ENCODE measurements around the gene METTL3. TPM values are rescaled to one million over a fixed set of nuclear protein-coding genes. Genes with fewer than 3 reads are reported as not detected.

METTL3 gene
- total RNA-seq, 1 experiment from 2014 or later = 105 TPM

DNA sequence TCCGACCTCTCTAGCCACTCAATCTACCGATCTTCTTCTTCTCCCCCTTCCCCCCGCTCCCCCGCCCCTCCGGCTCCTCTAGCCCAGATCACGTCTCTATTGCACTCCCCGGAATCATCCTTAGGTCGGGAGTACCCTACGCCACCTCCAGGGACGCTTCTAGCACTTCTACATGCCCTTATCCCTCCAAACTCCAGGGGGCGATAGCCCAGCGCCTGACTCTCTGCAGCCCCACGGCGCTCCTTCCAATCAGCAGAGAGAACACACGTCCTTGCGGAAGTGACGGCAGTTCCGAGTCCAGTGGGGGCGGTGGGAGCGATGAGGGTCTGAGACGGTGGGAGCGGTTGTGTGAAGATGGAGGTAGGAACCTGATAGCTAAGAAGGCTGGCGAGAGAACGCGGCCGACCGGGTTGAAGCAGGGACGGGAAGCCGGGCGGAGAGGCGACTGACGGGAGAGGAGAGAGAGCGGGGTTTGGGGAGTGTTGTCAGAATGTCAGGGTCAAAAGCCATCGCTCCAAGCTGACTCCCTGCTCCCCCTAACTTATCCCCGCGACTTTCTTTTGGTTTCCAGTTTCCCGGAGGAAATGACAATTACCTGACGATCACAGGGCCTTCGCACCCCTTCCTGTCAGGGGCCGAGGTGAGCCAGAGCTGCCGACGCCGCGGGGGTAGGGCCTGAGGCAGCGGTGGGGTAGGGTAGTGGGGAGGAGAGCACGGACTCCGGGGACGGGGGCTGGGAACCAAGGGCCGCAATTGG, 34.0 kb downstream of the METTL3 start, which contains the start of the genes RAB2B and TOX4:
RAB2B (minus strand) TSS at position 35 of the 757 bp plus-strand sequence. CDS start 87 bp downstream, outside the sequence.
TOX4 (plus strand) TSS at position 271 of the 757 bp plus-strand sequence; CDS start at position 355, 84 bp downstream.
- Histone ChIP-seq H4K20me1 (ENCODE audit: insufficient read depth, low read depth, low read length) (peaks cover 16% of the 10 kb centered on the region; the same call in 1 of the 2 replicates), H3K27me3 (ENCODE audit: low read length) (no peaks in the 10 kb centered on the region), H2AFZ (ENCODE audit: low read length) (peak within 1 kb of the TSS; percentile 45), H3K9me2 (replicated peaks; ENCODE audit: insufficient read depth, low read length) (no peaks in the 10 kb centered on the region), H3K9me3 (ENCODE audit: low read length) (no peaks in the 10 kb centered on the region), H3K27ac (ENCODE audit: low read length) (peak within 1 kb of the TSS; percentile 13; the same call in 1 of the 2 replicates), H3K4me2 (ENCODE audit: low read depth, low read length, poor library complexity, severe bottlenecking) (peak within 1 kb of the TSS; percentile 94), H3K9ac (ENCODE audit: low read length) (peak within 1 kb of the TSS; percentile 86), H3K4me1 (ENCODE audit: low read length) (peaks cover 23% of the 10 kb centered on the region), H3K36me3 (ENCODE audit: insufficient read depth, low read length) (peaks cover 11% of the 10 kb centered on the region; the same call in 1 of the 2 replicates), H3K4me3 (ENCODE audit: low read length) (peak within 1 kb of the TSS; percentile 98), H3K79me2 (ENCODE audit: low read length) (peaks cover 78% of the 10 kb centered on the region)
- peak; percentile 100 for DNase-seq

DNA sequence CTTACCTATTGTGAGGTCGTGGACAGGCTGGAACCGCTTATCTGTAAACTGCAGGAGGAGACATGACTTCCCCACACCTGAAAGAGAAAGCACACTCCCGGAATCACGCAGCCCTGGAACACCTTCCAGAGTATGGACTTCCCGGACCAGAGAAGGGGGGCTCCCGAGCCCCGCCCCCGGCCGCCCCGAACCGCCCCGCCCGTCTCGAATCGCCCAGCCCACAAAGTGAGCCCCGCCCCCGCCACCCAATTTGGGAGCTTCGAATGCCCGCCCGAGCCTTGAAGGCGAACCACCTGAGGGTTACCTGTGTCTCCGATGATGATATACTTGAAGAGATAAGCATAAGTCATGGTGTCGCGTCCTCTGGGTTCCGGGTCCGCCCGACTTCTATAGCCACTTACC, 34.6 kb downstream of the METTL3 start:
- peak overlapping the region; percentile 45 for H2AFZ ChIP-seq (ENCODE audit: low read length)
- DNase-seq = no peak
- peak overlapping the region; percentile 13; the same call in 1 of the 2 replicates for H3K27ac ChIP-seq (ENCODE audit: low read length)
- H3K27me3 ChIP-seq (ENCODE audit: low read length) = no peaks in the 10 kb centered on the region
- H3K9me2 ChIP-seq (replicated peaks; ENCODE audit: insufficient read depth, low read length) = no peaks in the 10 kb centered on the region
- peak overlapping the region; percentile 98 for H3K4me3 ChIP-seq (ENCODE audit: low read length)
- peaks cover 16% of the 10 kb centered on the region; the same call in 1 of the 2 replicates for H4K20me1 ChIP-seq (ENCODE audit: insufficient read depth, low read depth, low read length)
- H3K36me3 ChIP-seq (ENCODE audit: insufficient read depth, low read length) = peaks cover 9% of the 10 kb centered on the region; the same call in 1 of the 2 replicates
- H3K79me2 ChIP-seq (ENCODE audit: low read length) = peaks cover 75% of the 10 kb centered on the region
- H3K4me1 ChIP-seq (ENCODE audit: low read length) = peaks cover 23% of the 10 kb centered on the region
- peak overlapping the region; percentile 77 for H3K9ac ChIP-seq (ENCODE audit: low read length)
- no peaks in the 10 kb centered on the region for H3K9me3 ChIP-seq (ENCODE audit: low read length)
- H3K4me2 ChIP-seq (ENCODE audit: low read depth, low read length, poor library complexity, severe bottlenecking) = peak overlapping the region; percentile 93

DNA sequence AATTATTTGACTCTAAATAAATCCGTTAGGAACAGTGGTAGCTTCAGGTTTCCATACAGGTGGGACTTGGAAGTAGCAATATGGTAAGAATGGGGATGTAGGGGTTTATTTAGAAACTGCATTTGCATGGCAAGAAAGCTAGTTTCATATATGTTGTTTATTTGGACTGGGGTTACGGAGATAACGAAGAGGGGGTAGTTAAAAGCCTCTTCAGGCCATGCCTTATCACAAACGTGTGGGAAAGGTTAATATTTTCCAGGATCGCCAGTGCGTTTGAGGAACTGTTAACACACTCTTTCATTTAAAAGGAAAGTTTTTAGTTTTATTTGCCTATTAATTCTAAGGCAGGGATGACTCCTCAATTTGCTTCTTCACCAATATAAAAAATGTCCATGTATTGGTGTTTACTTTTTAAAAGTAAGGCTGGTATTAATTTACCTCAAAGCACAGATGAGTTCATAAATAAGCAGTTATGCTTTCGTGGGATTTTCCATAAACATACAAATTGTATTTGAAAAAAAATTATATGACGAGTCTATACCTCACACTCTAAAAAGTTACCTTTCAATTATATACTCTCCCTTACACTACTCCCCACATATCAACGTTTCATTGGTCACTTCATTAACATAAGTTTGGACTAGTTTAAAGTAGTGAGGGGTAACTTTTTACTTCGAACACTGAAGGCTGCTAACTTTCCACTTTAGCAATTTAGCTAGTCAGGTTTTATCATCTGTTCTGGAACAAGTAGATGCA, 35.2 kb downstream of the METTL3 start:
- Histone ChIP-seq H3K4me1 (ENCODE audit: low read length) (peaks cover 23% of the 10 kb centered on the region), H4K20me1 (ENCODE audit: insufficient read depth, low read depth, low read length) (peaks cover 16% of the 10 kb centered on the region; the same call in 1 of the 2 replicates), H3K4me2 (ENCODE audit: low read depth, low read length, poor library complexity, severe bottlenecking) (peak overlapping the region; percentile 93), H3K9ac (ENCODE audit: low read length) (peak overlapping the region; percentile 77), H3K4me3 (ENCODE audit: low read length) (peak overlapping the region; percentile 98), H3K27me3 (ENCODE audit: low read length) (no peaks in the 10 kb centered on the region), H3K79me2 (ENCODE audit: low read length) (peaks cover 69% of the 10 kb centered on the region), H3K27ac (ENCODE audit: low read length) (peak overlapping the region; percentile 13; the same call in 1 of the 2 replicates), H3K9me3 (ENCODE audit: low read length) (no peaks in the 10 kb centered on the region), H3K9me2 (replicated peaks; ENCODE audit: insufficient read depth, low read length) (no peaks in the 10 kb centered on the region), H2AFZ (ENCODE audit: low read length) (peak overlapping the region; percentile 45), H3K36me3 (ENCODE audit: insufficient read depth, low read length) (peaks cover 9% of the 10 kb centered on the region; the same call in 1 of the 2 replicates)
- DNase-seq = no peak

DNA sequence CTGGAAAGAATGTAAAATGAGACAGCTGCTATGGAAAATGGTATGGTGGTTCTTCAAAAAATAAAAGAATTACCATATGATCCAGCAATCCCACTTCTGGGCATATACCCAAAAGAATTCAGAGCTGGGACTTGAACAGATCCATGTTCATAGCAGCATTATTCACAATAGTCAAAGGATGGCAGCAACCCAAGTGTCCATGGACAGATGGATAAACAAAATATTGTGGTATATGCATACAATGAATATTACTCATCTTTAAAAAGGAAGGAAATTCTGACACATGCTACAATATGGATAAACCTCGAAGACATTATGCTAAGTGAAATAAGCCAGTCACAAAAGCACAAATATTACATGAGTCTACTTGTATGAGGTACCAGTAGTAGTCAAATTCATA, 43.5 kb downstream of the METTL3 start:
- DNase-seq = no peak
- Histone ChIP-seq H3K4me1 (ENCODE audit: low read length) (no peaks in the 10 kb centered on the region), H3K4me3 (ENCODE audit: low read length) (no peak overlapping the region), H3K9me2 (replicated peaks; ENCODE audit: insufficient read depth, low read length) (no peaks in the 10 kb centered on the region), H3K9me3 (ENCODE audit: low read length) (no peaks in the 10 kb centered on the region), H3K9ac (ENCODE audit: low read length) (no peak overlapping the region), H3K79me2 (ENCODE audit: low read length) (peaks cover 12% of the 10 kb centered on the region), H3K27me3 (ENCODE audit: low read length) (no peaks in the 10 kb centered on the region), H3K4me2 (ENCODE audit: low read depth, low read length, poor library complexity, severe bottlenecking) (no peak overlapping the region), H2AFZ (ENCODE audit: low read length) (no peak overlapping the region), H4K20me1 (ENCODE audit: insufficient read depth, low read depth, low read length) (no peaks in the 10 kb centered on the region), H3K36me3 (ENCODE audit: insufficient read depth, low read length) (peaks cover 13% of the 10 kb centered on the region; the same call in 1 of the 2 replicates), H3K27ac (ENCODE audit: low read length) (no peak overlapping the region)

DNA sequence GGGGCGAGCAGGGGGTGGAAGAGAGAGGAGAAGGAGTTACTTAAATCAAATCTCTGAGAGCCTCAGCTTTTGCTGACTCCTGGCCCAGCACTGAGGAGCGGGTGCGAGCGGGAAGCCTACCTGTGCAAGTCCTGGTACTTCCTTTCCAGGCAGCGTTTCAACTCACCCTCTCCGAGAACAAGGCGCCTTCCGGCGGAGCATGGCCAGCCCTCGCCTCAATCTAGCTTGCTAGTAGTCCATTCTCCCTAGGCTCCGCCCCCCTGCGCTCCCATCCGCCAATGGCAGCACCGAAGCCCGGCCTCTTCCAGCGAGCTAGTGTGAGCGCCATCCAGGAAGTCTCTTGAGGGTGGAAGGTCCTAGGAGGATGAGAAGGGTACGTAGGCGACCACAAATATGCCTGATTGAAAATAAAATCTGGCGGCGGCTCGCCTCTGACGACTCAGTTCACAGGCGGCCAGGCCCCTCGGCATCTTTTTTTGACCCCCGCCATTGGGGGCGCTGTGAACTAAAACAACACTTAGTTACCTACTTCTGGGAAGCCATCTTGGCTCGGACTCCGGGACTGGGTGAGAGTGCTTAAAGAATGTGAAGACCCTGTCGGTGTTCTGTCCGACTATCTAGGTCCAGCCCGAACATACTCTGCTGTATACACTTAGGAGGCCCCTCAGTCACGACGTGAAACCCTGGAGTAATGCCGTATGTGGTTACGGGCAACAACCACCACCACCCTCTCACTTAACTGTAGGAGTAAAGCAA, 55.0 kb downstream of the METTL3 start, which contains the start of gene CHD8:
CHD8 (minus strand) TSS at position 212 of the 756 bp plus-strand sequence. CDS start 24,480 bp downstream, outside the sequence.
- H3K27ac ChIP-seq (ENCODE audit: low read length) = peak within 1 kb of the TSS; percentile 78
- H3K4me1 ChIP-seq (ENCODE audit: low read length) = peaks cover 26% of the 10 kb centered on the region
- no peaks in the 10 kb centered on the region for H3K9me3 ChIP-seq (ENCODE audit: low read length)
- peak within 1 kb of the TSS; percentile 90 for H3K4me2 ChIP-seq (ENCODE audit: low read depth, low read length, poor library complexity, severe bottlenecking)
- no peaks in the 10 kb centered on the region for H3K9me2 ChIP-seq (replicated peaks; ENCODE audit: insufficient read depth, low read length)
- H2AFZ ChIP-seq (ENCODE audit: low read length) = peak within 1 kb of the TSS; percentile 80
- H3K4me3 ChIP-seq (ENCODE audit: low read length) = peak within 1 kb of the TSS; percentile 91
- H3K27me3 ChIP-seq (ENCODE audit: low read length) = no peaks in the 10 kb centered on the region
- DNase-seq = peak; percentile 100
- H4K20me1 ChIP-seq (ENCODE audit: insufficient read depth, low read depth, low read length) = 0 out of 2 replicates have a peak, but pooled peaks cover 11% of the 10 kb centered on the region
- H3K79me2 ChIP-seq (ENCODE audit: low read length) = peaks cover 47% of the 10 kb centered on the region
- H3K9ac ChIP-seq (ENCODE audit: low read length) = peak within 1 kb of the TSS; percentile 93
- peaks cover 9% of the 10 kb centered on the region; the same call in 1 of the 2 replicates for H3K36me3 ChIP-seq (ENCODE audit: insufficient read depth, low read length)

DNA sequence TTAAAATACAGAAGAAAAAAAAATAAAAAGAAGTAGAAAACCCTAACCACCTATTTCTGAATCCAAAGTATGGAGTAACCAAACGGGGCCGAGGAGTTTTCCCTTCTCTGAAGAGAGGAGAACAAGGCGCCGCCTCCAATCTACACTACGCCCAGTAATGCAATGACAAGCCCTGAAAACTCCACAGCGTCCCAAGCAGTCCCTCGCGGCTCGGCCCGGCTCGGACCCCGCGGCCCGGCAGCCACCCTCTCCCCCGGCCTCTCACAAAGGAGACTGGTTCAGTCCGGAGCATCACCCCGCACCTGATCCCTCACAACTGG, 55.6 kb downstream of the METTL3 start:
- Histone ChIP-seq H2AFZ (ENCODE audit: low read length) (peak overlapping the region; percentile 40; the same call in 1 of the 2 replicates), H3K4me2 (ENCODE audit: low read depth, low read length, poor library complexity, severe bottlenecking) (peak overlapping the region; percentile 90), H3K9ac (ENCODE audit: low read length) (peak overlapping the region; percentile 93), H3K9me3 (ENCODE audit: low read length) (no peaks in the 10 kb centered on the region), H4K20me1 (ENCODE audit: insufficient read depth, low read depth, low read length) (0 out of 2 replicates have a peak, but pooled peaks cover 11% of the 10 kb centered on the region), H3K36me3 (ENCODE audit: insufficient read depth, low read length) (peaks cover 9% of the 10 kb centered on the region; the same call in 1 of the 2 replicates), H3K27ac (ENCODE audit: low read length) (peak overlapping the region; percentile 64), H3K4me1 (ENCODE audit: low read length) (peaks cover 28% of the 10 kb centered on the region), H3K4me3 (ENCODE audit: low read length) (peak overlapping the region; percentile 91), H3K79me2 (ENCODE audit: low read length) (peaks cover 52% of the 10 kb centered on the region), H3K9me2 (replicated peaks; ENCODE audit: insufficient read depth, low read length) (no peaks in the 10 kb centered on the region), H3K27me3 (ENCODE audit: low read length) (no peaks in the 10 kb centered on the region)
- no peak for DNase-seq

DNA sequence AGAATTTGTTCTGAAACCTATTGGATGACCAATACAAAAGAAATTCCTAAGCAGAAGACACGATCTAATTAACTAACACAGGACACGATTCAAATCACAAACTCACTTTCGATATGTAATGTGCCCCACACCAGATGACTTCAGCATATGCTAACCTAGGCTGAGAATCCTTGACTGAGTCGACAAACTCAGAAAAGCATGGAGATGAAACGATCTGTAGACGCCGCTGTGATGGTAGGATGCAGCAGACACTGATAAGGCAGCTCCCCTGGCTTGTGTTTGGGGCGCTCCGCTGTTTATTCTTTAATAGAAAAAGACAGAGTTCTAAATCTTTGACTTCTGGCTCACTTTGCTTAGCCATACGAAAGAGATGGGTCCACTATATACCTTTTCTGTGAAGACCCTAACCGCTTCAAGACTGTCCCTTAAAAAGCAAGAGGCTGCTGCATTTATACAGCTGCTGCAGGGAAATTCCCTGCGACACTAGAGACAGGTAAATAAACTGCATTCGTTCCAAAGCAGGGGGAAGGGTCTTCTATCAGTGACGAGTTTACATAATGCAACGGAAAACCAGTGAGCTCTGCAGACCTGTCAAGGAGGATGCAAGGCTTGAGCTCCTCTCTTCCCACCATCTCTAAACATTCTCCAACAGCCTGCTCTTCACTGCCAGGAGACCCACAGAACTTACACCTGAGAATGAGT, 56.1 kb downstream of the METTL3 start:
- DNase-seq = peak; percentile 65
- H3K4me1 ChIP-seq (ENCODE audit: low read length) = peaks cover 33% of the 10 kb centered on the region

More for the DNA sequence above, 56.1 kb downstream of the METTL3 start:
- H3K27ac ChIP-seq (ENCODE audit: low read length) = peak overlapping the region; percentile 64
- peak overlapping the region; percentile 90 for H3K4me2 ChIP-seq (ENCODE audit: low read depth, low read length, poor library complexity, severe bottlenecking)
- H4K20me1 ChIP-seq (ENCODE audit: insufficient read depth, low read depth, low read length) = 0 out of 2 replicates have a peak, but pooled peaks cover 11% of the 10 kb centered on the region
- H3K9me3 ChIP-seq (ENCODE audit: low read length) = no peaks in the 10 kb centered on the region
- peak overlapping the region; percentile 93 for H3K9ac ChIP-seq (ENCODE audit: low read length)
- no peak overlapping the region for H2AFZ ChIP-seq (ENCODE audit: low read length)
- no peaks in the 10 kb centered on the region for H3K27me3 ChIP-seq (ENCODE audit: low read length)
- H3K36me3 ChIP-seq (ENCODE audit: insufficient read depth, low read length) = peaks cover 12% of the 10 kb centered on the region; the same call in 1 of the 2 replicates
- peak overlapping the region; percentile 91 for H3K4me3 ChIP-seq (ENCODE audit: low read length)
- no peaks in the 10 kb centered on the region for H3K9me2 ChIP-seq (replicated peaks; ENCODE audit: insufficient read depth, low read length)
- peaks cover 58% of the 10 kb centered on the region for H3K79me2 ChIP-seq (ENCODE audit: low read length)
